Rectal smooth muscle tissue (tissue), 1 donor: ENCODE measurements around the gene ADSS2.

Experiments used
- H3K27ac ChIP-seq: one replicate; pipeline ENCODE4 v1.7.0; 2013; ENCODE audit warnings: low read depth, low read length, inconsistent platforms
- H3K27me3 ChIP-seq: one replicate; pipeline ENCODE4 v1.7.0; 2013; ENCODE audit warnings: low read length; ENCODE audit not compliant: control insufficient read depth, insufficient read depth
- H3K36me3 ChIP-seq: one replicate; pipeline ENCODE4 v1.7.0; 2013; ENCODE audit warnings: low read length; ENCODE audit not compliant: control insufficient read depth, insufficient read depth
- H3K4me1 ChIP-seq: one replicate; pipeline ENCODE4 v1.7.0; 2013; ENCODE audit warnings: low read length; ENCODE audit not compliant: control insufficient read depth, insufficient read depth
- H3K4me3 ChIP-seq: one replicate; pipeline ENCODE4 v1.7.0; 2013; ENCODE audit warnings: low read length
- H3K9ac ChIP-seq: one replicate; pipeline ENCODE4 v1.7.0; 2013; ENCODE audit warnings: low read length

Gene ADSS2

GRCh38 chr1:244454412-244454811, 2.7 kb upstream of the ADSS2 start:
- peaks cover 18% of the 10 kb centered on the region for H3K4me1 ChIP-seq
- H3K27ac ChIP-seq: no peak overlapping the region
- no peaks in the 10 kb centered on the region for H3K27me3 ChIP-seq
- no peaks in the 10 kb centered on the region for H3K36me3 ChIP-seq
- H3K9ac ChIP-seq: no peak overlapping the region
- no peak overlapping the region for H3K4me3 ChIP-seq

GRCh38 chr1:244451951-244452795, 464 bp upstream of the ADSS2 start:
- Histone ChIP-seq H3K36me3 (no peaks in the 10 kb centered on the region), H3K4me3 (peak overlapping the region; percentile 29), H3K27me3 (no peaks in the 10 kb centered on the region), H3K9ac (no peak overlapping the region), H3K4me1 (peaks cover 27% of the 10 kb centered on the region), H3K27ac (peak overlapping the region; percentile 93)

- H3K4me1 ChIP-seq: peaks cover 33% of the 10 kb centered on the region
Measured at GRCh38 chr1:244450597-244451538, 841 bp downstream of the ADSS2 start.

GRCh38 chr1:244449936-244450508, 1.7 kb downstream of the ADSS2 start:
- Histone ChIP-seq H3K9ac (no peak overlapping the region), H3K36me3 (no peaks in the 10 kb centered on the region), H3K27ac (peak overlapping the region; percentile 93), H3K27me3 (no peaks in the 10 kb centered on the region), H3K4me3 (peak overlapping the region; percentile 95), H3K4me1 (peaks cover 40% of the 10 kb centered on the region)

More at GRCh38 chr1:244450597-244451538, 841 bp downstream of the ADSS2 start:
- Histone ChIP-seq H3K4me3 (peak overlapping the region; percentile 95), H3K36me3 (no peaks in the 10 kb centered on the region), H3K27me3 (no peaks in the 10 kb centered on the region), H3K9ac (peak overlapping the region; percentile 84), H3K27ac (peak overlapping the region; percentile 93)

- no peak overlapping the region for H3K9ac ChIP-seq
- no peaks in the 10 kb centered on the region for H3K36me3 ChIP-seq
- peaks cover 47% of the 10 kb centered on the region for H3K4me1 ChIP-seq
- H3K27me3 ChIP-seq: no peaks in the 10 kb centered on the region
- no peak overlapping the region for H3K4me3 ChIP-seq
- H3K27ac ChIP-seq: peak overlapping the region; percentile 61
Measured at GRCh38 chr1:244448279-244449036, 3.3 kb downstream of the ADSS2 start.

GRCh38 chr1:244447552-244447951, 4.2 kb downstream of the ADSS2 start:
- H3K27me3 ChIP-seq: no peaks in the 10 kb centered on the region
- H3K27ac ChIP-seq: no peak overlapping the region
- no peak overlapping the region for H3K9ac ChIP-seq
- no peaks in the 10 kb centered on the region for H3K36me3 ChIP-seq
- H3K4me3 ChIP-seq: no peak overlapping the region
- peaks cover 45% of the 10 kb centered on the region for H3K4me1 ChIP-seq

GRCh38 chr1:244447024-244447423, 4.7 kb downstream of the ADSS2 start:
- Histone ChIP-seq H3K9ac (no peak overlapping the region), H3K4me3 (no peak overlapping the region), H3K27ac (no peak overlapping the region), H3K27me3 (no peaks in the 10 kb centered on the region), H3K36me3 (no peaks in the 10 kb centered on the region), H3K4me1 (peaks cover 41% of the 10 kb centered on the region)

GRCh38 chr1:244445320-244446181, 6.2 kb downstream of the ADSS2 start:
- H3K9ac ChIP-seq: no peak overlapping the region

GRCh38 chr1:244444854-244445253, 6.9 kb downstream of the ADSS2 start:
- Histone ChIP-seq H3K27ac (peak overlapping the region; percentile 19), H3K4me1 (peaks cover 33% of the 10 kb centered on the region), H3K36me3 (no peaks in the 10 kb centered on the region), H3K27me3 (no peaks in the 10 kb centered on the region), H3K9ac (no peak overlapping the region), H3K4me3 (no peak overlapping the region)

More at GRCh38 chr1:244445320-244446181, 6.2 kb downstream of the ADSS2 start:
- Histone ChIP-seq H3K27ac (peak overlapping the region; percentile 70), H3K4me1 (peaks cover 40% of the 10 kb centered on the region), H3K36me3 (no peaks in the 10 kb centered on the region), H3K27me3 (no peaks in the 10 kb centered on the region), H3K4me3 (no peak overlapping the region)

- H3K27ac ChIP-seq: no peak overlapping the region
- no peaks in the 10 kb centered on the region for H3K36me3 ChIP-seq
- H3K4me1 ChIP-seq: peaks cover 21% of the 10 kb centered on the region
- H3K4me3 ChIP-seq: no peak overlapping the region
- no peak overlapping the region for H3K9ac ChIP-seq
- no peaks in the 10 kb centered on the region for H3K27me3 ChIP-seq
Measured at GRCh38 chr1:244442850-244443249, 8.9 kb downstream of the ADSS2 start.

GRCh38 chr1:244439391-244440032, 12.2 kb downstream of the ADSS2 start:
- Histone ChIP-seq H3K4me1 (peaks cover 1% of the 10 kb centered on the region), H3K9ac (no peak overlapping the region), H3K36me3 (no peaks in the 10 kb centered on the region), H3K27me3 (no peaks in the 10 kb centered on the region), H3K4me3 (no peak overlapping the region), H3K27ac (no peak overlapping the region)
